ENCODE data around the gene ALG8. TPM values are rescaled to one million over a fixed set of nuclear protein-coding genes. Genes with fewer than 3 reads are reported as not detected.

The ALG8 gene
- total RNA-seq, 2 donors from 2014 or later: 22.7 to 40.1 TPM

DNA sequence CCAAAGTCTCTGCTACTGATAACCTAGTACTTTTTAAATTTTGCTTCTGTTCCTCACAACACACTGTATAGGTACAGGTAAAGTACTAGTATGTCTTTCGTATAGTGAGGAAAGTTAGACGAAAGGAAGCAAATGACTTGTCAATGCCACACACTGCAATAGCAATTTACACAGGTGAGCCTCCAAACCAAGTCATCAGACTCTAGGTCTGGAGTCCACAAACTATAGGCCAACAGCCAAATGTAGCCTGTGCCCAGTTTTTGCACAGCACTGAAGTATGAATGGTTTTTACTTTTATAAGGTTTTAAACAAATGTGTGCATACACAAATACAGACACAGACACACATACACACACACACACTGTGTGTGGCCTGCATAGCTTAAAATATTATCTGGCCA, 28.1 kb downstream of the ALG8 start:
- Histone ChIP-seq H3K27me3 (no peaks in the 10 kb centered on the region), H3K4me3 (no peak overlapping the region), H3K4me1 (no peaks in the 10 kb centered on the region), H3K9me3 (no peaks in the 10 kb centered on the region), H3K9ac (ENCODE audit: low read depth in 2 of 2, low read length in 2 of 2) (no peak overlapping the region), H3K36me3 (no peaks in the 10 kb centered on the region), H3K27ac (no peak overlapping the region)
- TF ChIP-seq, protein P1, sequence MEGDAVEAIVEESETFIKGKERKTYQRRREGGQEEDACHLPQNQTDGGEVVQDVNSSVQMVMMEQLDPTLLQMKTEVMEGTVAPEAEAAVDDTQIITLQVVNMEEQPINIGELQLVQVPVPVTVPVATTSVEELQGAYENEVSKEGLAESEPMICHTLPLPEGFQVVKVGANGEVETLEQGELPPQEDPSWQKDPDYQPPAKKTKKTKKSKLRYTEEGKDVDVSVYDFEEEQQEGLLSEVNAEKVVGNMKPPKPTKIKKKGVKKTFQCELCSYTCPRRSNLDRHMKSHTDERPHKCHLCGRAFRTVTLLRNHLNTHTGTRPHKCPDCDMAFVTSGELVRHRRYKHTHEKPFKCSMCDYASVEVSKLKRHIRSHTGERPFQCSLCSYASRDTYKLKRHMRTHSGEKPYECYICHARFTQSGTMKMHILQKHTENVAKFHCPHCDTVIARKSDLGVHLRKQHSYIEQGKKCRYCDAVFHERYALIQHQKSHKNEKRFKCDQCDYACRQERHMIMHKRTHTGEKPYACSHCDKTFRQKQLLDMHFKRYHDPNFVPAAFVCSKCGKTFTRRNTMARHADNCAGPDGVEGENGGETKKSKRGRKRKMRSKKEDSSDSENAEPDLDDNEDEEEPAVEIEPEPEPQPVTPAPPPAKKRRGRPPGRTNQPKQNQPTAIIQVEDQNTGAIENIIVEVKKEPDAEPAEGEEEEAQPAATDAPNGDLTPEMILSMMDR (IDR thresholded peaks at IDR 0.05): no peak
- DNase-seq: no peak
- intact Hi-C loops (cut with DNase I): no loop called here

DNA sequence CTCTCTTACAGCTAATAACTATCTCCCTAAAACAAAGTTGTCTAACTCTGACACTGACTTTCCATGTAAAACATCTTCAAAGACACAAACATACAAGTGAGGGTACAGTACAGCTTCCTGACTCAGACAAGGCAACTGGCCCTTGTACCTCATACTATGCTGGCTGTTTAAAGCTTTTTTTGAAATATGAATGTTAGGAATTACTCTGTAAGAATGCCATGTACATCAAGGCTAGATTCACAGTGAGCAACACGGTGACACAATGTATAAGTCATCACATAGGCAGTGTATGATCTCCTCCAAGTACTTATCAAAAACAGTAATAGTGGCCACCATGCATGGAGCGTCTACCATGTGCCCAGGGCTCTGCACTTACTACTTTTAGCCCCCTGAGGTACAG, 28.6 kb downstream of the ALG8 start:
- Histone ChIP-seq H3K4me3 (no peak overlapping the region), H3K36me3 (no peaks in the 10 kb centered on the region), H3K27me3 (no peaks in the 10 kb centered on the region), H3K9me3 (no peaks in the 10 kb centered on the region), H3K4me1 (no peaks in the 10 kb centered on the region), H3K27ac (no peak overlapping the region), H3K9ac (ENCODE audit: low read depth in 2 of 2, low read length in 2 of 2) (no peak overlapping the region)
- TF ChIP-seq, protein P1 (IDR thresholded peaks at IDR 0.05): no peak
- DNase-seq: no peak
- intact Hi-C loops (cut with DNase I): no loop called here

DNA sequence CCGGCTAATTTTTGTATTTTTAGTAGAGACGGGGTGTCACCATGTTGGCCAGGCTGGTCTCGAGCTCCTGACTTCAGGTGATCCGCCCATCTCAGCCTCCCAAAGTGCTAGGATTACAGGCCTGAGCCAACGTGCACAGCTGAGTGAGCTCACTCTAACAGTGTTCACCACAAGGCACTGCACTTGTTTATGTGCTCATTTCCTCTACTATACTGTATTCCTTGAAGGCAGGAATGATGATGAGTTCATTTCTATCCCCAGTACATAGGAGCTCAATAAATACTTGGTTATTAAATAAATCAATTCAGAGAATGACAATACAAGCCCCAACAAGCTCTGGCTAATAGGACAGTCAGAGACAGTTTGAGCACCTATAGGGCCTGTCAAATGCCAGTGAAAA, 29.1 kb downstream of the ALG8 start:
- Histone ChIP-seq H3K27ac (no peak overlapping the region), H3K27me3 (no peaks in the 10 kb centered on the region), H3K9me3 (no peaks in the 10 kb centered on the region), H3K36me3 (no peaks in the 10 kb centered on the region), H3K4me3 (no peak overlapping the region), H3K4me1 (no peaks in the 10 kb centered on the region), H3K9ac (ENCODE audit: low read depth in 2 of 2, low read length in 2 of 2) (no peak overlapping the region)
- no peak for DNase-seq
- intact Hi-C loops (cut with DNase I): no loop called here
- TF ChIP-seq, protein P1 (IDR thresholded peaks at IDR 0.05): no peak

DNA sequence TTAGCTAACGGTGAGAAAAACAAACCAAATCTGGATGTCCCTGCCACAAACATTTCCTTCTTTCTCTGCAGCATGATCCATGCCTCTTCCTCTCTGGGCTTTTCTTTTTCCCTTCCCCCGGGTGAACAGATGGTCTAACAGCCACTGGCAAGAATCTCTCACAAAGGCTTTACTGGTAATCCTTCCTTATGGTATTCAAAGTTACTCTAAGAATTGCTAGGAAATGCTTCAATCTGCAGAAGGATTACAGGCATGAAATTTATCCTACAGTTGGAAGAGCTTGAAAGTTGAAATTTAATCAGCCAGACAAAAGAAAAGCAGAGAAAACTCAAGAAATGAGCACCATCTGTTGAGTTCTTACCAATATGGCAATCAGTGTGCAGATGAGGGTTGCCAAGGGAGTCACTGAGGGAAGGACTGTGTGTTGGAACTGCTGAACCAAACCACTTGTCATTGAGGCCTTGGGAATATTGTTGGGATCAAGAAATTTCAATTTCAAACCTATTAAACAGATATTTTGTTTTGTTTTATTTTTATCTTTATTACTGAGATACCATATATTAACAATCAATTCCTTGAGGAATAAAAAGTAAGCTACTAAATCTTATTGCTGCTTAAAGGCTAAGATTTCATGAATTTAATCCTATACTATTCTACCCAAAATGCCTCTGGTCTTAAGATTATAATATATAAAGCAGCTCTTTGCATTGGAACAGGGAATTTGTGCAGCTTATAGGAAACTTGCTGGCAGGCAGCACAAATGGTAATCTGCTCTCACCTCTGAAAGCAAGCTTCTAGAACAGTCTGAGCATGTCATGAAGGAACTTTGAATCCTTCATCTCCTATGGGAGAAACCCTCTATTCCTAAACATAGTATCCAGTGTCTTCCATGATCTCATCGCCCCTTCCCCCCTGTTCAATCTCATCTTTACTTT, 30.1 kb downstream of the ALG8 start:
- Histone ChIP-seq H3K4me1 (no peaks in the 10 kb centered on the region), H3K36me3 (no peaks in the 10 kb centered on the region)

DNA sequence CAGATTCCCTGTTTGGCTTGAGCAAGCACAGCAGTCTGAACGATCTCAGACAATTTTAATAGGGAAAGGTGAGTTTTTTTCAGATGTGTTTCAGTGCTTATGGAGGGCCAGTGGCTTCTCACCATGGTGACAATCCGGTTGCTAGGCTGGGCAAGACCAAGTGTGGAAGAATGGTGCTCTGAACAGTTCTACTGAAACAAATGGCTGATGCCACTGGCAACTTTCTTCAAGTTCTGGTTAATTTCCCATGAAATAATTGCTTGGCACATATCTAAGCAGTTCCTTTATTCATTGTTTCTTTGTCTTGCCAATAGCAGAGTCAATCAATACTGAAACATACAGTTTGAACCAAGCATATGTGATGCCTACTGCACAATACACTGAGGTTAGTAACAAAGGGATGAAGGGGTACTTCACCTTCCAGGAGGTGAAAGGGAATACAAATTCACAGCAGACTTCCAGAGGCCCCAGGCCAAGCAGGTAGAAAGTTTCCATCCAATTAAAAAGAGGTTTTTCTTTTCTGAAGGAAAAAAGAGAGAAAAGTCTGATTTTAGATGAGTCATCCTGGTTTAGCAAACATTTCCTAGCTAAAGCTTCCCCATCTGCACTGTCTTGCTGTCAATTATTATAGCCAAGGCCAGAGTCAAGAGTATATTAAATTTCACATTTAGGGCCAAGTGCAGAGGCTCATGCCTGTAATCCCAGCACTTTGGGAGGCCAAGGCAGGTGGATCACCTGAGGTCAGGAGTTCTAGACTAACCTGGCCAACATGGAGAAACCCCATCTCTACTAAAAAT, 38.6 kb downstream of the ALG8 start:
- no peak overlapping the region for H3K4me3 ChIP-seq
- no peaks in the 10 kb centered on the region for H3K27me3 ChIP-seq
- intact Hi-C loops (cut with DNase I): no loop called here
- no peak for DNase-seq
- H3K36me3 ChIP-seq: no peaks in the 10 kb centered on the region
- H3K4me1 ChIP-seq: no peaks in the 10 kb centered on the region
- H3K27ac ChIP-seq: no peak overlapping the region
- TF ChIP-seq, protein P1 (IDR thresholded peaks at IDR 0.05): no peak
- H3K9me3 ChIP-seq: no peaks in the 10 kb centered on the region
- H3K9ac ChIP-seq (ENCODE audit: low read depth in 2 of 2, low read length in 2 of 2): no peak overlapping the region

More for the DNA sequence above, 30.1 kb downstream of the ALG8 start:
- TF ChIP-seq, protein P1 (IDR thresholded peaks at IDR 0.05): no peak
- intact Hi-C loops (cut with DNase I): no loop called here
- H3K27ac ChIP-seq: no peak overlapping the region
- no peak overlapping the region for H3K4me3 ChIP-seq
- no peak for DNase-seq
- no peak overlapping the region for H3K9ac ChIP-seq (ENCODE audit: low read depth in 2 of 2, low read length in 2 of 2)
- H3K9me3 ChIP-seq: no peaks in the 10 kb centered on the region
- no peaks in the 10 kb centered on the region for H3K27me3 ChIP-seq
